ENCODE results near the gene ETF1.

Gene ETF1

DNA sequence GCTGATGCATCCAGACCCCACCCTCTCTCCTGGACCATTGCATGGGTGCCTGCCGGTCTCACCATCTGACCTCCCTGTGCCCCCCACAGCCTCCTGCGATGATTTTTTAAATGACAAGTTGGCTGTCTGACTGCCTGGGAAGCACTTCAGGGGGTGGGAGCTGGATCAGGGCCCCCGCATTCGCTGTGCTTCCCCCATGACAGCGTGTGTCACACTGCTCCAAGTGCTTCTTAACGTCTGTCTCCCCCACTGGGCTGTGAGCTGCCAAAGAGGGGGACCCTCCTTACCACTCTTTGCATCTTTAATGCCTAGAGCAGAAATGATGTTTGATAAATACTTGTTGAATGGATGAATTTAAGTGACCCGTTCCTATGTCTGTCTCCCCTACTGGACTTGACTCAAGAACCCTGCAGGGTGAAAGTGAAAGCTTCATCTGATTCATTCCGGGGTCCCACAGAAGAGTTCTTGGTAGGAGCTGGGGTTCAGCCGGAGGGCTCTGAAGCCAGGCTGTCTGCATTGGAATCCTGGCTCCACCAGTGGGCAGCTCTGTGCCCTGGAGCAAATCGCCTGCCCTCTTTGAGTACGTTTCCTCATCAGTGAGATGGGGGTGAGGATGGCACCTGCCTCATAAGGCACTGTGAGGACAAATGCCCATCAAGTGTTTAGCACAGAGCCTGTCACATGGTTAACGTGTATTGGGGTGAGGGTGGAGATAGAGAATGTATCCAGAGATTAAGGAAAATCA is 85.3 kb downstream of the ETF1 start:
- Histone ChIP-seq H3K4me2 (peak overlapping the region; percentile 71 to 97 (median 89)), H3K36me3 (no peaks in the 10 kb centered on the region), H3K9ac (peak overlapping the region in 7 of 11 experiments; percentile 16 to 67 (median 56); a peak in 9 of 22 replicates), H4K20me1 (no peaks in the 10 kb centered on the region), H3K27ac (peak overlapping the region in 6 of 11 experiments; percentile 26 to 67 (median 58); a peak in 6 of 22 replicates), H3K9me3 (replicated peaks in 1 of 11) (no peaks in the 10 kb centered on the region), H3K4me3 (no peak overlapping the region), H3K27me3 (no peaks in the 10 kb centered on the region), H3K4me1 (peaks cover 44 to 59% (median 50%) of the 10 kb centered on the region in 10 experiments)
- no peak for TF ChIP-seq Cebpa-rat (IDR thresholded peaks at IDR 0.05)

Data from BLaER1 treated with 17β-estradiol and CSF1 and Interleukin-3, amounts not matched to agents 10 nM and 100 nM (cell line).